Uterus (tissue), 4 donors: ENCODE results near the gene RIF1. TPM values are rescaled to one million over a fixed set of nuclear protein-coding genes. Genes with fewer than 3 reads are reported as not detected.

ENCODE experiments used
- DNase-seq, 2 donors: peaks; one replicate each; pipeline ENCODE4 v3.0.0-alpha.2; 2019 to 2020
- H3K27ac ChIP-seq, 2 donors: fragments of 200-600 bp; sonication (generic); 1 replicate in 1 of 2; 2 replicates in 1 of 2; pipeline ENCODE4 v1.5.1; 2016 to 2018
- H3K27me3 ChIP-seq, 2 donors: fragments of 200-600 bp; sonication (generic); one replicate each; pipeline ENCODE4 v1.5.1; 2018 to 2019; ENCODE audit warnings: control low read depth in 1 of 2
- H3K36me3 ChIP-seq, 2 donors: fragments of 200-600 bp; sonication (generic); one replicate each; pipeline ENCODE4 v1.5.1; 2019; ENCODE audit warnings: control low read depth in 1 of 2
- H3K4me1 ChIP-seq, 2 donors: fragments of 200-600 bp; sonication (generic); one replicate each; pipeline ENCODE4 v1.5.1; 2018 to 2019; ENCODE audit warnings: control low read depth in 1 of 2
- H3K4me3 ChIP-seq, 2 donors: fragments of 200-600 bp; sonication (generic); 1 replicate in 1 of 2; 2 replicates in 1 of 2; pipeline ENCODE4 v1.5.1; 2018 to 2019; ENCODE audit warnings: mild to moderate bottlenecking in 1 of 2
- H3K9me3 ChIP-seq, 2 donors: fragments of 200-600 bp; sonication (generic); one replicate each; pipeline ENCODE4 v1.5.1; 2019; ENCODE audit warnings: control low read depth in 1 of 2
- CTCF ChIP-seq, 4 experiments: fragments of 200-600 bp in 2 of 4; fragments of 450-650 bp in 2 of 4; sonication (generic) in 2 of 4; IDR thresholded peaks; one replicate each; pipeline ENCODE4 v1.5.1; 2016 to 2019; ENCODE audit warnings: antibody characterized with exemption in 4 of 4, mild to moderate bottlenecking in 2 of 4, moderate library complexity in 1 of 4
- POLR2A ChIP-seq, 2 donors: fragments of 450-650 bp; IDR thresholded peaks; one replicate each; pipeline ENCODE4 v1.6.1; 2016; ENCODE audit warnings: antibody characterized with exemption in 2 of 2, mild to moderate bottlenecking in 1 of 2, moderate library complexity in 1 of 2
- intact Hi-C: fragments of 100-400 bp; cut with DNase I; formaldehyde crosslinking; loops from one replicate; pipeline ENCODE4 v1.15.1; 2023; ENCODE audit warnings: low total_unique reads
- total RNA-seq, 4 donors: library from RNA; depleted of rRNA in 3 of 4; stranded (reverse); fragments of >200 nt in 3 of 4; gene quantifications; one replicate each; pipeline versions ENCODE4 v1.1.0 to v1.2.4, GENCODE V29; 2014 to 2023
- donor health status: DM: yes; HTN: yes; CAD: no.

The RIF1 gene
- total RNA-seq, 4 donors from 2014 or later: 19.0 to 99.6 (median 56.3) TPM

- DNase-seq: no peak
- no peaks in the 10 kb centered on the region for H3K9me3 ChIP-seq
- no peak overlapping the region for H3K4me3 ChIP-seq
- H3K27me3 ChIP-seq: no peaks in the 10 kb centered on the region
- H3K4me1 ChIP-seq: no peaks in the 10 kb centered on the region
- intact Hi-C loops: no loop called here
- no peaks in the 10 kb centered on the region for H3K36me3 ChIP-seq
- no peak for TF ChIP-seq POLR2A (IDR thresholded peaks at IDR 0.05)
- TF ChIP-seq CTCF (IDR thresholded peaks at IDR 0.05): no peak
- no peak overlapping the region for H3K27ac ChIP-seq
Observed at GRCh38 chr2:151465771-151466170, 56.1 kb downstream of the RIF1 start.

- intact Hi-C loops: no loop called here
- H3K36me3 ChIP-seq: no peaks in the 10 kb centered on the region
Observed at GRCh38 chr2:151470556-151470955, 60.9 kb downstream of the RIF1 start.

GRCh38 chr2:151472966-151473365 is 63.3 kb downstream of the RIF1 start:
- H3K27ac ChIP-seq: no peak overlapping the region
- H3K27me3 ChIP-seq: no peaks in the 10 kb centered on the region
- H3K4me3 ChIP-seq: no peak overlapping the region
- H3K4me1 ChIP-seq: no peaks in the 10 kb centered on the region
- DNase-seq: no peak
- no peaks in the 10 kb centered on the region for H3K9me3 ChIP-seq
- H3K36me3 ChIP-seq: no peaks in the 10 kb centered on the region
- intact Hi-C loops: no loop called here
- TF ChIP-seq CTCF (IDR thresholded peaks at IDR 0.05): no peak
- TF ChIP-seq POLR2A (IDR thresholded peaks at IDR 0.05): no peak

More at GRCh38 chr2:151470556-151470955, 60.9 kb downstream of the RIF1 start:
- H3K9me3 ChIP-seq: no peaks in the 10 kb centered on the region
- no peaks in the 10 kb centered on the region for H3K4me1 ChIP-seq
- H3K4me3 ChIP-seq: no peak overlapping the region
- H3K27ac ChIP-seq: no peak overlapping the region
- TF ChIP-seq CTCF (IDR thresholded peaks at IDR 0.05): no peak
- no peak for TF ChIP-seq POLR2A (IDR thresholded peaks at IDR 0.05)
- H3K27me3 ChIP-seq: no peaks in the 10 kb centered on the region
- no peak for DNase-seq

- intact Hi-C loops: no loop called here
- Histone ChIP-seq H3K27me3 (no peaks in the 10 kb centered on the region), H3K9me3 (no peaks in the 10 kb centered on the region), H3K4me1 (no peaks in the 10 kb centered on the region), H3K4me3 (no peak overlapping the region), H3K27ac (no peak overlapping the region), H3K36me3 (no peaks in the 10 kb centered on the region)
- TF ChIP-seq POLR2A (IDR thresholded peaks at IDR 0.05): no peak
- no peak for TF ChIP-seq CTCF (IDR thresholded peaks at IDR 0.05)
- no peak for DNase-seq
Observed at GRCh38 chr2:151475071-151475470, 65.4 kb downstream of the RIF1 start.

- no peak for TF ChIP-seq POLR2A (IDR thresholded peaks at IDR 0.05)
- TF ChIP-seq CTCF (IDR thresholded peaks at IDR 0.05): no peak
- no peaks in the 10 kb centered on the region for H3K4me1 ChIP-seq
- H3K27ac ChIP-seq: no peak overlapping the region
- no peak for DNase-seq
- no peak overlapping the region for H3K4me3 ChIP-seq
- no peaks in the 10 kb centered on the region for H3K36me3 ChIP-seq
- H3K27me3 ChIP-seq: no peaks in the 10 kb centered on the region
- H3K9me3 ChIP-seq: no peaks in the 10 kb centered on the region
- intact Hi-C loops: no loop called here
Observed at GRCh38 chr2:151476287-151476686, 66.6 kb downstream of the RIF1 start.
